DMS153 treated with DMSO at 0.1 percent for 48 hours (cell line): ENCODE measurements around the gene ACTR2.
"Not testable (repeated sequence)": the region's sequence is repeated elsewhere in the genome, so short reads cannot be mapped to it uniquely, and the experiment has no call there.

Experiments
- DNase-seq: peaks from one replicate; lab custom pipeline; 2025; ENCODE audit not compliant: unreplicated experiment; lab: John Stamatoyannopoulos, UW

ACTR2 gene

DNA sequence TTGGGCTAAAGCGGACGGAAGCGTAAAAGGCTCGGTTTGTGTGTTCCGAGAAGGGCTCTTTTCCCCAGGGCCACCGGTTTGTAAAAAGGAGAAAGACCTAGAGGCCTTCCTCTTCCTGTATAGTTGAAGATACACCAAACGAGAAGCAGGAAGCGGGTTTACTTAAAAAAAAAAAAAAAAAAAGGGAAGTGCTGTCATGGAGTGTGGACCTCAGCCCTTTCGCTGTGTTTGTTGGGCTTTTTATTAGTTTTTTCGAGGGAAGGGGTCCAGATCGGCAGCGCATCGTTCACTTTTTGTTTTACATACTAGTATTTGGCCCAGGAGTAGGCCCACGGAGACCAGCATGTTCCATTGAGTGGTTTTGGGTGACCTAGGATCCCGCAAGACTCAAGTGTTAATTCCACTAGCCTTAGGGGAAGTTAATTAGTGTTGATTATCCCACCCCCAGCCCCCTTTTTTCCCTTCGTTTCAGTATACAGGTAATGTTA, 676 bp downstream of the ACTR2 start:
- DNase-seq, result peak; percentile 5

DNA sequence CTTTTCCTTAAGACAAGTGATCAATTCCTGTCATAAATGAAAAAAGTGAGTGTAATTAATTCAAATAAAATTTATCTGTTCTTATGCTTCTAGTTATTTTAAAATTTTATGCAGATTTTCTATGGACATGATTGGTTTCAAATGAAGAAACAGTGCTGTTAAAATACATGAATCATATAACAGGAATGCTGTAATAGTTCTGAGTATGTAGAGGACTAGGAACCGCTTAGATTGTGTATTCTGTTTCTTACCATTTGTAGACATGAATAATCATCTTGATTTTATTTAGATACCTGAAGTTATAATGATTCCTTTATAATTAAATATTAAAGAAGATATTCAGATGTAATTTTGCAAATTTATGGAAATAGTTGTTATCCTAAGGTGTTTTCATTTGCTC, 3.5 kb downstream of the ACTR2 start:
- no peak for DNase-seq

DNA sequence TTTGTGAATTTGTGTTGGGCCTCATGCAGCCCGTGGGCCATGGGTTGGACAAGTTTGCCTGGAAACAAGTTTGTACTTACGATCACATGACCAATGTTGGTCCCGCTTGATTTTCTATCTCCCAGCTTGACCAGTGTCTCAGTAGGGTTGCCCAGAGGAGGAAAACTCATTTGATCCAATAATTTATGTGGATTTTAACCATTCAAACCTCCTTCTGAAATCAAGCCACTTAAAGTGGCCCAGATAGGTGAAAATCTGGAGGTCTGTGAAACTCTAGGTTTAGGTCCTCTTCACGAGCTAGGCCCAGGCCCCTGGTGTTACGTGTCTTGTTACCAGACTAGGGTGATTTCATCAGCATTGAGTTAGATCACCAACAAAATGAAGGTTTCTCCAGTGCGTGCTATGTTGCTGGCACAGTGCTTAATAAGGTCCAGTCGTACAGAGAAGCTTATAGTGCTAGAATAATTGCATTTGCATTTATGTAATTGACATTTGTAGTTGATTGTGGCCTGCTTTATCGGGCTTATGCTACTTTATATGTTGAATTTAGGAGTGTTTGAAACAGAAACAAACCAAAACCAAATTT, 4.4 kb downstream of the ACTR2 start:
- DNase-seq, result no peak

DNA sequence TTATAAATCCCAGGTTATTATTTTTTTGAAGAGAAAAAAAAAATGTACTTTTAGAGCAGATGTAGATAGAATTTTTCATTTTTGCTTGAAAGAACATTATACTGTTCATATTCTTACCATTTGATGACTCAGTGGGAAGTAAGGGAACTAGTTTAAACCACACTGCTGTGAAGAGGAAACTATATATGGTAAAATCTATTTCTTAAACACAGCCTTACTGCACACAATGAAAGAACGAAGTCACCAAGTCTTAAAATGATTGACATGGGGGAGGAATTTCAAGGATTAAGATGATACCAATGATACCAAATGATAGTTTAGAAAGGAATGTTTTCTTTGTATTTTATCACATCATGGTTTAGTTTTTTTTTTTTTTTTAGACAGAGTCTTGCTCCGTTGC, 5.0 kb downstream of the ACTR2 start:
- no peak for DNase-seq

DNA sequence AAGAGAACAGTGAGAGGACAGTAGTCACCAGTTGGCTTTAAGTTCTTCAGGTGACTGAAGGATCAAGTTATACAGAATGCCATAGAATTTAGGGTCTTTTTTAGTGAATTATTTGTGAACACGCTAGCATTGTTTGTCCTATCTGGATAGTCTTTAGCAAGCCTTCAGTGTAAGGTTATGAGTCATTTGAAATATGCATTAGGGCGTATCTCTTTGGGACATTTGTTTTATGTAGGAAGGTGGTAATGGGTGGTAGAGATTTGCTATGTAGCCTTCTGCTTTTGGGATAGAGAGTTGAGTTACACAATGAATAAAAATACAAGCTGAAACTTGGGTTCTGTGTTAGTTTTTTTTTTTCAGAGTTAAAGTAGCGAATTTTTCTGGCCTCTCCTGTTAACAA, 13.0 kb downstream of the ACTR2 start:
- DNase-seq, result no peak

DNA sequence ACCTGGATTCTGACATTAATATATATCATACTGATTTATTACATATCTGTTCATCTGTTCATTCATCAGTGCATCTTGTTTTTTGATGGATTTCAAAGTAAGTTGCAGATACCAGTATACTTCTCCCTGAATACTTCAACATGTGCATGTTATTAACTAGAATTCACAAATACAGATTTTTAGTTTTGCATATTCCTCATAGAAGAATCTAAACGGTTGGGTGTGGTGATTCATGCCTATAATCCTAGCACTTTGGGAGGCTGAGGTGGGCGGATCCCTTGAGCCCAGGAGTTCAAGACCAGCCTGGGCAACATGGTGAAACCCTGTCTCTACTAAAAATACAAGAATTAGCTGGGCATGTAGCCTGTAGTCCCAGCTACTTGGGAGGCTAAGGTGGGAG, 16.8 kb downstream of the ACTR2 start:
- not testable (repeated sequence) for DNase-seq

DNA sequence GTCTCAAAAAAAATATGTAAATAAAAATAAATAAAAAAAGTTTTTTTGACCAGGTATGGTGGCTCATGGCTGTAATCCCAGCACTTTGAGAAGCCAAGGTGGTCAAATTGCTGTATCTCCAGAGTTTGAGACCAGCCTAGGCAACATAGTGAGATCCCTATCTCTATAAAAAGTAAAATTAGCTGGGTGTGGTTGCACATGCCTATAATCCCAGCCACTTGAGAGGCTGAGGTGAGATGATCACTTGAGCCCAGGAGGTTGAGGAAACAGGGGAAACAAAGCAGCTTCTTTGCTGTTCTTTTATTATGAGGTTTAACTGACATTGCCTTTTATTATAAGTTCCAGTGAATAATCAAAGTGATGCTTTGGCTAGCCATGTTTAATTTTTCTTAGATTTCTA, 25.0 kb downstream of the ACTR2 start:
- no peak for DNase-seq

DNA sequence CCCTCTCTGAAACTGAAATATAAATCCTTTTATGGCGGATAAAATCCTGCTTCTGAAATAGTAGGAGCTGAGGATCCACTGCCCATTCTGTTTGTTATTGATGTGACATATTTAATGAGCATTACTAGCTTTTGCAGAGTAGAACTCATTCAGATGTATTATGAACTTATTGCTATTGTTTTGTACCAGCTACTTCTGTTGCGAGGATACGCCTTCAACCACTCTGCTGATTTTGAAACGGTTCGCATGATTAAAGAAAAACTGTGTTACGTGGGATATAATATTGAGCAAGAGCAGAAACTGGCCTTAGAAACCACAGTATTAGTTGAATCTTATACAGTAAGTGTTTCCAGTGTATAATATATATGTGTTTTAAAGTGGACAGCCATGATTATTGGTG, 27.7 kb downstream of the ACTR2 start:
- no peak for DNase-seq

DNA sequence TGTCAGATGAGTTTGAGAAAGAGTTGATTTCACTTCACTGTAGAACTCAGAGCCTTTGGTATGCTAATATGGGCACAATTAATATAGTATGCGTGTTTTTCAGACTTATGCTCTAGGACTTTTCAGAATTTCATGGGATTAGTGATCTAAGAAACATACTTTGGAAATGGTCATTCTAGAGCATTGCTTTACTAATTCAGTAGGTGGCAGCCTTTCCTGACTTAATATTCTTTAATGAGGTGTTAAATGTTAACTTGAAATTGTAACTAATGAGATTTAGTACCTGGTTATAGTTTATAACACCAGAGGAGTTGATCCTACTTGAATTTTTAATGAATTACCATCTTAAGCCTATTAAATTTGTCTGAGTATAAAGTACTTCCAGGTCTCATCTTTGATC, 28.4 kb downstream of the ACTR2 start:
- DNase-seq, result no peak

DNA sequence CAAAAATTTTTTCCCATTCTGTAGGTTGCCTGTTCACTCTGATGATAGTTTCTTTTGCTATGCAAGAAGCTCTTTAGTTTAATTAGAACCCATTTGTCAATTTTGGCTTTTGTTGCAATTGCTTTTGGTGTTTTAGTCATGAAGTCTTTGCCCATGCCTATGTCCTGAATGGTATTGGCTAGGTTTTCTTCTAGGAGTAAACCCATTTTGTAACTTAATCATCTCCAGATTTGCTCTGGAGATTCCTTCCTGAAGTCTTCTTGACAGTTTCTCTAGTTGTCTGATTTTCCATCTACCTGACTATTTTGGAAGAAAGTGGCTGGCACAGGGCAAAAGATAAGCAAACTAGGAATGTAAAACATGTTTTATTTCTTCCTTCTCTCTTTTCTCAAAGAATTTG, 30.2 kb downstream of the ACTR2 start:
- DNase-seq, result not testable (repeated sequence)

DNA sequence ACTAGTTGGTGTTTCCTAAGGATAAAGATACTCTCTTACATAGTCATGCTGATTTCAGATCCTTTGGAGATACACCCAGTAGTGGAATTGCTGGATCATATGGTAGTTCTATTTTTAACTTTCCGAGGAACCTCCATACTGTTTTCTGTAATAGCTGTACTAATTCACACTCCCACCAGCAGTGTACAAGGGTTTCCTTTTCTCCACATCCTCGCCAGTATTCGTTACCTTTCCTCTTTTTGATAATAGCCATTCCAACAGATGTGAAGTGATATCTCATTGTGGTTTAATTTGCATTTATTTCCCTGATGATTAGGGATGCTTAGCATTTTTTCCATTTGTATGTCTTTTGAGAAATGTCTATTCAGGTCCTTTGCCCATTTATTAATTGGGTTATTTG, 34.0 kb downstream of the ACTR2 start:
- no peak for DNase-seq

DNA sequence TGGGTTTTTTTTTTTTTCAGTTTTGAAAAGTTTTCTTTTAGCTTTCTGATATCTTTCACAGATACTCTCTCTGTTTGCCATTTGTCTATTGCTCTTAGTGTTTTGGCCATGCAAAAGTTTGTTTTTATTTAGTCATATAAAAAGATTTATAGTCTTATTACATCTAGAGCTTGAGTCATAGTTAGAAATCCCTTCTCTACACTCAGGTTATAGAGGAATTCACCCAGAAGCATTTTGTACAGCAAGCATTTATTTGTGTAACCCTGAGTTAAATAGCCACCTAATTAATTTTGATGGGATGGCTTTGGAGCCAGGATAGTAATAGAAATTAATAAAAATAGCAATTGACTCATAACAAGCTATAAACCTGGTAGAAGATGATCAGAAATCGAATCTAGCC, 35.6 kb downstream of the ACTR2 start:
- DNase-seq, result no peak

DNA sequence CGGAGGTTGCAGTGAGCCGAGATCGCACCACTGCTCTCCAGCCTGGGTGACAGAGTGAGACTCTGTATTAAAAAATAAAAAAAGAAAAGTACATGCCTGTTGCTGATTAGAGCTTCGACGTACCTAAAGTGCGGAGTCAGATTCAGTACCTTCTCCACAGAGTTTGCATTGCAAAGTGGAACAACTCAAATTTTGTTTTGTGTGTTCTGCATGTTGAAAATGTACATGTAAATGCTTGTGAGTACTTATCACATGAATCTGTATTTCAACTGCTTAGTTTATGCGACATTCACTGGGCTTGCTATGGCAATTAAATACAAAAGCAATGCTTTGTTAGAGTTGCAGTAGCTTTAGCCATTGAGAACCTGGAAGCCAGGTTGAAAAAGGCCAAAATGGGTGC, 36.4 kb downstream of the ACTR2 start:
- DNase-seq, result no peak

DNA sequence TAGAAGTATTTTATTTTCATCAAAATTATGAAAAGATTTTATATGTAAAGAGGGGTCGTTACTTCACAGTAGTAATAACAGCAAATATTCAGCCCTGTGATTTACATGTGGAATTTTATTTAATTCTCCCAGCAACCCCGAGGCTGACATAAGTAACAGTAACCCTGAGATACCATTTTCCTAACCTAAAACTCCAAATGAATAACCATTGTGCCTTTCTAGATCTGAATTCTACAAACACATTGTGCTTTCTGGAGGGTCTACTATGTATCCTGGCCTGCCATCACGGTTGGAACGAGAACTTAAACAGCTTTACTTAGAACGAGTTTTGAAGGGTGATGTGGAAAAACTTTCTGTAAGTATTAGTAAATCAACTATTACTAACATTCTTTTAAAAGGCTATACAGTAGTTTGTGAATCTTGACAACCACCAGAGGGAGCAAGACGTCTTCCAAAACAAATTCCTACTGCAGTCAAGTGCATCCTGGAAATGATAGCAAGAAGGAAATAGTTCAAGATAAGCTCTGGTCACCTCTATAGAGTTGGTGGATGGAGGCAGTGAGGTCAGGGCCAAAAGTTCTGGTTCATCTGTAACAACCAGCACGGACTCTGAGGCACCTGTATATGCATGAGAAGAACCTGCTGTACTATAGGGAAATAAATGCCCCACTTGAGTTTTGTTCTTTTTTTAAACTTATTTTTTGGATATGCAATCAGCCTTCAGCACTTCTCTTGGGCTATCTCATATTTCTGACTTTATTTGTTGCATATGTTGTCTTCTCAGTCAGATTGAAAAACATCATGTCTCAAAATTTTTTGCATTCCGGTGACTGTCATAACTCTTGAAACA, 37.4 kb downstream of the ACTR2 start:
- DNase-seq, result peak; percentile 44

DNA sequence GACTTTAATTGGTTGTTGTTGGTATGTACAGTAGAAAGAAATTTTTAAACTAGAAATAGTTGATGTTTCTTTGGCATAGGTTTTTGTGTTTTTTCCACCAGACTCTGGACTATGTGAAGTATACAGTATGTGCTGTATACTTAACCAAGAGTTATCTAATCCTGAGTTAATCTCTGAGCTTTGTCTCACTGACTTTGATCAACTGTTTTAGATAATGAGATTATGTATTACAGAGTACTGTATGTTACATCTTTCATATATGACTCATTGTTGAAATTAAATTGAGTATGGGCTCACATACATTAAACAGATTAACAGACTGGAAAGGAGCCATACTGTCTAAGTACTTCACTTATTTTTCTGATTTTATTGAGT, 38.0 kb downstream of the ACTR2 start:
- no peak for DNase-seq

DNA sequence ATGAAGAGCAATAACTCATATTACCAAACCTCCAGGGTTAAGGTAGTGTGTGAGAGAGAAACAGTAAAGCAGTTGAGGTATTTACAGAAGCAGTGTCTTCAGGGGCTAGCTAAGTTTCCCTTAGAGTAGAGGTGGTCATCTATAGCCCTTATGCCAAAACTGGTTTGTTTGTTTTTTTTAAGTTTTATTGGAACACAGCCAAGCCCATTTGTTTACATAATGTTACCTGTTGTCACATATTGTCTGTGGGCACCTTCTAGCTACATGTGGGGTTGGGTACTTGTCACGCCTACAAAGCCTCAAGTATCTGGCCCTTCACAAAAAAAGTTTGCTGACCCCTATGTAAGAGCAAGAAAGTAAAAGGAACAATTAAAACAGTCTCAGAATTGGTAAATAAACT, 39.4 kb downstream of the ACTR2 start:
- DNase-seq, result no peak

DNA sequence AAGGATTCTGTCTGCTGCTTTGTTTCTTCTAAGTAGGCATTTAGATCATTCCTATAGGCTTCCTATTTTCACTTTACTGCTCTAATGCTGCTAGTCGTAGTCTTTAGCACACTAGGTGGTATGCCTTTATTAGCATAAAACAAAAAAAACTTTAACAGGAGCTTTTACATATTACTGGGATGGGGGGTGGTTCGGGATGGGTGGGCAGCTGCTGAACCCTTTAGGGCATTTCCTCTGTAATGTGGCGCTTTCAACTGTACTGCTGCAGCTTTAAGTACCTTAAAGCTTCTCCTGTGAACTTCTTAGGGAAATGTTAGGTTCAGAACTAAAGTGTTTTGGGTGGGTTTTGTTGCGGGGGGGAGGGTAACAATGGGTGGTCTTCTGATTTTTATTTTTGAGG, 41.3 kb downstream of the ACTR2 start:
- no peak for DNase-seq

DNA sequence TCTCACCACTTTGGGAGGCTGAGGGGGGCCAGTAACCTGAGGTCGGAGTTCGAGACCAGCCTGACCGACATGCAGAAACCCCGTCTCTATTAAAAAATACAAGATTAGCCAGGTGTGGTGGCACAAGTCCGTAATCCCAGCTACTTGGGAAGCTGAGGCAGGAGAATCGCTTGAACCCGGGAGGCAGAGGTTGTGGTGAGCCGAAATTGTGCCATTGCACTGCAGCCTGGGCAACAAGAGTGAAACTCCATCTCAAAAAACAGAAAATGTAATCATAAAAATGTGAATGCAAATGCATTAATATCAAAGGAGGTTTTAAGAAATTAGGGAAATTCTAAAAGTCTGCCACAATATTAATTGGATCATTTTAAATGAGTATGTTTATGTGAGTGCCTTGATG, 45.7 kb downstream of the ACTR2 start:
- DNase-seq, result no peak

DNA sequence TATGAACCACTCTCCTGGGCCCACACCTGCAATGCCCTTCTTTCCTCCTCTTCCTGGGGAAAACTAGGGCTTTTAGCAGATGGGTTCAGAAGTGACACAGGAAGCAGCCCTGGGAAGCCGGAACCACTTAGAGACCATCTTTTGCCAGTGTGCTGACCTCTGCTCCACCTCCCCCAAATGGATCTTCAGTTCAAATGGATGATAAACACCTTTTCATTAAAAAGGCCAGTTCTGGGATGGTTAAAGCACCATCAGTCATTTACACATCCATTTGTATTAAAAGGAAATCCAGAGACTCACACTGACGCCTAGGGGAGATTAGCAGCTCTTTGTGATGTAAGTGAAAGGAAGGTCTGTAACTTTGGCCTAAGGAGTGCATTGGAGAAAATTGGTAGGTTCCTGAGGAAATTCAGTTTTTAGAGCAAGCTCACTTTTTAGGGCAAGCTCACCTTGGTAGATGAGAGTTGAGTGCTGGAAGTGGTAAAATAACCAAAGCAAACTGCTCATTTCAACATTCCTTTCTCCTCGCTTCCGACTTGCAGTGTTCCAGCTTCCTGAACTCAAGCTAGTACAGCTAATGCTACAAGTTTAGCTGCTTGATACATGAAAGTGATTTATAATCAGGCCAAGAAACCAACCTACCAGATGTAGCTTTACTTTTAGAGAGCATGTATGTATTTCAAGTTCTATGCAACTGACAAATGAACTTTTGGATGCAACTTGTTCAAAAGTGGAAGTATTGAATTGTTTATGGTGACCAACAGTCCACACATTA, 47.7 kb downstream of the ACTR2 start:
- no peak for DNase-seq

DNA sequence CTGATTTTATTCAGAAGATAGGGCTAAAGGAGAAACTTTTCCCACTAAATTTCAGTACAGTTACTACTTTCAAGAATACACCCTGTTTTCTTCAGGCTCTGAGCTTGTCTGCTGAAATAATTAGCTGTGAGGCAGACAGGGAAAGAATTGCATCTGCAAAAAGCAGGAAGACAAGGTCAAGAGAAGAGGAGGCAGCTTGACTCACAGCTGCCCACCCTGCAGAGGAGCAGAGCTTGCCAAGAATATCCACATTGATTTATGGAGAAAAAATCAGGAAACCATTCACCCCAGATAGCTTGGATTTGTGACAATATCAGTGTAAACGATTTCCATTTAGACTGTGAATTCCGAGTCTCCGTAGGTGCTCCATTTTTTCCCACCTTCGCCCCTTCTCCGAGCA, 49.0 kb downstream of the ACTR2 start:
- DNase-seq, result no peak

DNA sequence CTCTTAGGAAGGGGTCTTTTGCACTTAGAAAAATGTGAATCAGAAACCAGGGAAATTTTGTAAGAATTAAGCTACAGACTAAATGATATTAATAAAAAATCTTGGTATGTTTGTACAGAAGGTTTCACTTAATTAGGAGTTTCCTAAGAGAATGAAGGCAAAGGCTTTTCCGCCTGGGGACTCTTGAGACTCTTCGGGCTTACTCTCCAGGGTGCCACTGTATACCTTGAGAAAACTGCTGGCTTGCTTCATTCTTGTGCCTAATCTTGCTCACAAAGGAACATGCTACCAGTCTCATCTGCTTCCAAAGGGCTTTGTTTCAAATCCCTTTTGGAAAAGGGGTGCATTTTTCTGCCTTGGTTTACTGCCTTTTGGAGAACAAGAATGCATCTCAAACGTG, 49.5 kb downstream of the ACTR2 start:
- no peak for DNase-seq
